Stimulated activated CD4-positive, alpha-beta T cell treated with anti-CD3 and anti-CD28 coated beads, Interleukin-12 subunit alpha, Interleukin-12 subunit beta, amount 100 ng/mL, for 24 hours (primary cell): ENCODE results near the gene GPATCH3.
"Not testable (repeated sequence)": the region's sequence is repeated elsewhere in the genome, so short reads cannot be mapped to it uniquely, and the experiment has no call there.

Experiments used
- DNase-seq, 2 experiments: peaks; one replicate each; pipeline ENCODE4 v3.0.0-alpha.2; 2020; ENCODE audit warnings: low read depth in 2 of 2

The GPATCH3 gene

GRCh38 chr1:26913754-26914619 lies 13.7 kb upstream of the GPATCH3 start, which contains the start of gene NR0B2:
Gene NR0B2 (minus strand): TSS chr1:26913975. CDS start chr1:26913940, 35 bp downstream.
- DNase-seq = no peak

GRCh38 chr1:26913389-26913753 lies 13.1 kb upstream of the GPATCH3 start:
- no peak for DNase-seq

GRCh38 chr1:26912147-26912490 lies 11.9 kb upstream of the GPATCH3 start:
- DNase-seq = no peak

GRCh38 chr1:26911399-26912146 lies 11.3 kb upstream of the GPATCH3 start:
- no peak for DNase-seq

GRCh38 chr1:26910343-26911160 lies 10.3 kb upstream of the GPATCH3 start:
- no peak for DNase-seq

GRCh38 chr1:26909951-26910342 lies 9.7 kb upstream of the GPATCH3 start:
- DNase-seq = no peak

- no peak for DNase-seq
Observed at GRCh38 chr1:26907071-26907917, 7.0 kb upstream of the GPATCH3 start.

GRCh38 chr1:26900815-26901511 lies 696 bp upstream of the GPATCH3 start:
- DNase-seq = no peak

- DNase-seq = no peak
Observed at GRCh38 chr1:26897351-26897750, 2.9 kb downstream of the GPATCH3 start.

- no peak for DNase-seq
Observed at GRCh38 chr1:26894263-26894662, 6.0 kb downstream of the GPATCH3 start.

- DNase-seq = no peak
Observed at GRCh38 chr1:26890467-26890796, 9.8 kb downstream of the GPATCH3 start.

GRCh38 chr1:26889551-26890466 lies 10.5 kb downstream of the GPATCH3 start, which contains the start of gene GPN2:
Gene GPN2 (minus strand): TSS chr1:26890283. CDS start chr1:26890096, 187 bp downstream.
- peak; percentile 71 to 72 for DNase-seq

GRCh38 chr1:26888231-26888630 lies 12.0 kb downstream of the GPATCH3 start:
- no peak for DNase-seq

GRCh38 chr1:26887125-26887524 lies 13.1 kb downstream of the GPATCH3 start:
- no peak for DNase-seq

- no peak for DNase-seq
Observed at GRCh38 chr1:26882696-26883463, 17.4 kb downstream of the GPATCH3 start.

GRCh38 chr1:26881611-26882010 lies 18.7 kb downstream of the GPATCH3 start:
- not testable (repeated sequence) for DNase-seq

- no peak for DNase-seq
Observed at GRCh38 chr1:26879793-26880192, 20.5 kb downstream of the GPATCH3 start.

- DNase-seq = no peak
Observed at GRCh38 chr1:26877326-26877725, 22.9 kb downstream of the GPATCH3 start.

- no peak for DNase-seq
Observed at GRCh38 chr1:26874896-26875295, 25.4 kb downstream of the GPATCH3 start.
